CD4-positive, alpha-beta T cell treated with Interleukin-2 at 100 ng/mL for 4 hours (primary cell): ENCODE measurements around the gene ADAM15.

Experiments used
- DNase-seq: peaks from one replicate; pipeline ENCODE4 v3.0.0-alpha.2; 2020; ENCODE audit warnings: low spot score

The ADAM15 gene

DNA sequence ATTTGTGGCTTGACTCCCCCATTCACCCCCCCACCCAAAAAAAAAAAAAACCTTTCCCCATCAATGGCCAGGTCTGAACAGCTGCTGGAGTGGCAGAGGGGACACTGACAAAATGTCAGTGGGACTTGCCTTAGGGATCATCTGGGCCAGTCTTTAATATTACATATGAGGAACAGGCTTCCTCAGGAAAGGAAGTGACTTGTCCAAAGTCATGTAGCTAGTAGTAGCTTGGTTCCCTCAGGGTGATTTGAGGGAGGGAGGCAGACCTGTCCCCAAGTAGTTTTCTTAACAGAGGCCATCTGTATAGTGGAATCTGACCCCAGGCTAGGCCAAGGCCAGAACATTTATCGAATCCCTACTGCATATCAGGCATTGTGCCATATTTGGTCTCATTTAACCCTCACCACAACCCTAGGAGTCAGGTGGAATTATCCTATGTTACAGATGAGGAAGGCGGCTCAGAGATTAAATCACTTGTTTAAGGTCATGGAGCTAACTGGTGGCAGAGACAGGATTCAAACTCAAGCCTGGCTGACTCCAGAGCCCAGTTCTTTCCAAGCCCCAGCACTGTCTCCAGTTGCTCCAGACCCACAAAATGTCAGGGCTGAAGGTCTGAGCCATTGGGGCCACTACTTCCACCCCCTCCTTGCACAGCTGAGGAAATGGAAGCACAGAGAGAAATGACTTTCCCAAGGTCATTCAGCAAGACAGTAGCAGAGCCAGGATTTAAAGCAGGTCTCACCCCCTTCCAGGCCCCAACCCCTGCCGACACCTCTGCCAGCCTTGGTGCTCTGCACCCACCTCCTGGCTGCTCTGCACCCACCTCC, 38.1 kb upstream of the ADAM15 start:
- no peak for DNase-seq

DNA sequence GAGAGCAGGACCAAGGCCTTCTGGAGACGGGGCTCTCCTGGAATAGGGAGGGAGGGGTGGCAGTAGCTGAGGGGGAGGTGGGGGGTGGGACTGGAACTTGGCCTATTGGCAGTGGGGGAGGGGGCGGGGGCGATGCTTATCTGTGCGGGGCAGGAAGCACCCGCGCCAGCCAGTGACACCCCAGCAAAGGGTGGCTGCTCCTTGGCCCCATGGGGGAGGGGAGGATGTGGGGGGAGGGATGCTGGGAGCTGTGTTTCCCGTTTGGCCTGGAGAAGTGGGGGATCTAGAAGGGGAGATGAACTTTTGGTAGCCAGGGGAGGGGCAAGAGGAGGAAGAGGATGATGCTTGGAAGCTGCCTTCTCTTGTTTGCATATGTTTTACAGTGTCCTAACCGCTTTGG, 37.5 kb upstream of the ADAM15 start:
- peak; percentile 30 for DNase-seq

GRCh38 chr1:155014709-155015508, 36.2 kb upstream of the ADAM15 start:
- no peak for DNase-seq

GRCh38 chr1:155015527-155016230, 35.4 kb upstream of the ADAM15 start:
- DNase-seq, result no peak

DNA sequence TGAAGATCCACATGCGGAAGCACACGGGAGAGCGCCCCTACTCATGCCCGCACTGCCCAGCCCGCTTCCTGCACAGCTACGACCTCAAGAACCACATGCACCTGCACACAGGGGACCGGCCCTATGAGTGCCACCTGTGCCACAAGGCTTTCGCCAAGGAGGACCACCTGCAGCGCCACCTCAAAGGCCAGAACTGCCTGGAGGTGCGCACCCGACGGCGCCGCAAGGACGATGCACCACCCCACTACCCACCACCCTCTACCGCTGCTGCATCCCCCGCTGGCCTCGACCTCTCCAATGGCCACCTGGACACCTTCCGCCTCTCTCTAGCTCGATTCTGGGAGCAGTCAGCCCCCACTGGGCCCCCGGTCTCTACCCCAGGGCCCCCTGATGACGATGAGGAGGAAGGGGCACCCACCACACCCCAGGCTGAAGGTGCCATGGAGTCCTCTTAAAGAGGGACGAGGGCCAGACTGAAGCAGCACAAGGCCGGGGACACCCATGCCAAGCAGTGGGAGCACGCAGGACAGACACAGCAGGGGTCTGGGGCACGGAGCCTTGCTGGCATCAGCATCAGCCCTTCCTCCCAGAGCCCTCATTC, 34.8 kb upstream of the ADAM15 start:
- no peak for DNase-seq

GRCh38 chr1:155017041-155017945, 33.8 kb upstream of the ADAM15 start:
- DNase-seq, result peak; percentile 92

DNA sequence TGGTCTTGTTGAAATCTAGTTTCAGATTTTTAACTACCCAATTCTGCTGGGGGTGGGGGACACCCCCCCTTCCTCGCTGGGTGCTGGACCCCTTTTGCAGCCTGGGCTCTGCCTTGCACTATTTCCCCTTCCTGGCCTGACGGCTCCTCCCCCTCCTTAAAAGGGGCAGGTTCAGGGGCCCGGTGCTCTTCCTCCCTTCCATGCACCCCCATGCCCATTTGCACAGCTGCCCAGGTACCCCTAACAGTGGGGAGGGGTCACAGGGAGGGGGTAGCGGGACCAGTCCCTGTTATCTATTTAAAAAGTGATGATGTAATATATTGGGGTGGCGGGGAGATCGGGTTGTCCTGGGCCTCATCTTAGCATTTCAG, 33.2 kb upstream of the ADAM15 start:
- no peak for DNase-seq

DNA sequence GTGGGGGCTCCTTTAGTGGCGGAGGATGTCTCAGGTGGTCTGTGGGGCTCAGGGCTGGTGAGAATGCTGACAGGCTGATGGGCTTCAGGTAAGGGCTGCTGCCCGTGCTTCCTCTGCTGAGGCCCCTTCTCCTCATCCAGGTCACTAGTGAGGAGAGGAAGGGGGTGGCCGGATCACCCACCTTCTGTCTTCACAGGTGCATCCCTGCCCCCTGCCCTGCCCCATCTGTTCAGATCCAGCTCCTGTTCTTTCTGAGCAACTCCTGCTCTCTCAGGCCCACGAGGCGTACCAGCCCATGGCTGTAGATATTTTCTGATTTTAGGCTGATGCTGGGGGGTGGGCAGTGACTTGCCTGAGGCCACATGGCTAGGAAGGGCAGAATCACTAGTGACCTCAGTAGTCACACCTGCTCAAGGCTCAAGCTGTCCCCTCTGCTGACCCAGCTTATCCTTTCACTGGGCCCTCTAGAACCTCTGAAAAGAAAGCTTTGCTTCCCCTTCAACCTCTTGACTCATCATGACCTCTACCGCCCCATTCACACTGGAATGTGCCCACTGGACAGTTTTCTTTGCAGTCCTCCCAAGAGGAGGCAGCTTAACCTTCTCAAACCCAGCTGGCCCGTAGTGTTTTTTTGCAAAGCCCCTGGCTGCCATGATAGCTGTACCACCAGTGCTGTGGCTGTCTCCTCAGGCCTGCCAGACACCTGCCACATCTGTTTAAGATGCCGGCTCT, 32.3 kb upstream of the ADAM15 start:
- DNase-seq, result no peak

DNA sequence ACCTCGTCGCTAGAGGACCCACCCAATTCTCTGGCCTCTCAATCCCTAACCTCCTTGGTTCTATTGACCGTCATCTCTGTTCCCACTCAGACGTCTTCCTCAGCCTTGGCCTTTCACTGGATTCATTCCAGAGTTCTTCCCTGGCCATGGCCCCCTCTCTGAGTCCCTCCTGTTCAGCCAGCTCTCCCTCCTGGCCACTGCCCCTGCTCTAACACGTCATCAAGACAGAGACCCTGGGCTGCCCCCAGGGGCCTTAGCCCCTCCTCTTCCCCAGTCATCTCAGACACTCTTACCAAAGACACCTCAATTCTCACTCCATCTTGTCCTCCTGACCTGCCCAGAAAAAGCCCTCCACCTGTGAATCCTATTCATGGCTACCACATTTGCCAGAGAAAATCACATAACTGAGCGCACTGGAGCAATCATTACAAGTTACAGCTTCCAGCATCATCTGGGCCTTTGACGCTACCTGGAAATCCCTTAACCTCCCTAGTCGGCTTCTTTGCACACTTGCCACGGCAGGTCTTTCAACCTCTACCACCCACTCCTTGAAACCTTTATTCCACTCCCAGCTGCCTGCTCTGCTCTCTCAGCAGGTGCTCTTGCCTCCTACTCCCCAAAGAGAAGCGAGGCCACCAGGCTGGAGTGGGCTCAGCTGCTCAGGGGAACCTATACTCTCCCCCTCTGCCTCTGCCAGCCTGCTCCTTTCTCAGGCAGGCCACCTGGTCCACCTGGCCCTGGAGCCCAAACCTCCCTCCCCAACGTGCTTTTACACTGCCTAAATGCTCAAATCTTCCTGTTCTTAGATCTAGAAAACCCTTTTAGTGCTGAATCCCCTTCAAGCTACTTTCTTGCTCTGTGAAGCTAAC, 31.5 kb upstream of the ADAM15 start:
- DNase-seq, result no peak

GRCh38 chr1:155022136-155022926, 28.8 kb upstream of the ADAM15 start:
- DNase-seq, result no peak

- no peak for DNase-seq
Observed at GRCh38 chr1:155022927-155023236, 28.2 kb upstream of the ADAM15 start.

GRCh38 chr1:155023627-155024026, 27.5 kb upstream of the ADAM15 start:
- DNase-seq, result no peak

DNA sequence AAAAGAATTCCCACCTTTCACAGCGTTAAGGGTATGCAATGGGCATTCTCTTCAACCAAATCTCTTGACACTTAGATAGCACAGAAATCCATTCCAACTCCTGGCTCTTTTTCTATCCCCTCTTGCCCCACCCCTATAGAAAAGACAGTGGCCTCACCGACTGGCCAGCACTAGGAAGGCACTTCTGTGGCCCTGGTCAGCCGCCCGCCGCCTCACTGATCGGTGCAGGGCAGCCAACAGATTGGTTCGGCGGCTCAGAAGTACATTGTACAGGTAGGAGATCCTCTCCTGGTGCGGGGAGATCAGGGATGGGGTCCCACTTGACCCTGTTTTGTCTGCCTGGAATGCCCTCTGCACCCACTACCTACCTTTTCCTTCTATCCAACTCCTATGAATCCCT, 26.8 kb upstream of the ADAM15 start:
- DNase-seq, result no peak

- DNase-seq, result no peak
Observed at GRCh38 chr1:155026154-155026553, 25.0 kb upstream of the ADAM15 start.

- no peak for DNase-seq
Observed at GRCh38 chr1:155026588-155026987, 24.5 kb upstream of the ADAM15 start.

GRCh38 chr1:155029513-155030242, 21.4 kb upstream of the ADAM15 start:
- no peak for DNase-seq

DNA sequence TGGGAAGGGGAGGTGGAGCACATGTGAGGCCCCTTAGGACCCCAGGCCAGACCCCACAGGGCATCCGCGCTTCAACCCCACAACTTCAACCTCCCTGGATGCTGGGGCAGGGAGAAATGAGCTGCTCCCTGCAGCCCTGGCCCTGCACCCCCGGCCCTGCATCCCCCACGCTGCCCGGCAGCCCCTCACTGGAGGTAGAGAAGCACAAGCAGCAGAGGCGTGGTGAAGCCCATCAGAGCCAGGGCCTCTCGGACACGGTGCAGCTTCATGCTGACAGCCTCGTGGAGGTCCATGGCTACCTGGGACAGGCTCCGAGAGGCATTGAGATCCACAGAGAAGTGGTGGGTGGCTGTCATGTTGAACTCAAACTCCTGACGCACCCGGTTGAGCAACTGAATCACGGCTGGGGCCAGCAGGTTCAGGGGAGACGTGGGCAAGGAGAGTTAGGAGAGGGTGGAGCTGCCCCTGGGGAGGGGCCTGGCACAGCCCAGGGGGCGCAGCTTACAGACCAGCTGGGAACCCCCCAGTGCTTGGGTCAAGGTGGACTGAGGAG, 20.8 kb upstream of the ADAM15 start:
- DNase-seq, result no peak

DNA sequence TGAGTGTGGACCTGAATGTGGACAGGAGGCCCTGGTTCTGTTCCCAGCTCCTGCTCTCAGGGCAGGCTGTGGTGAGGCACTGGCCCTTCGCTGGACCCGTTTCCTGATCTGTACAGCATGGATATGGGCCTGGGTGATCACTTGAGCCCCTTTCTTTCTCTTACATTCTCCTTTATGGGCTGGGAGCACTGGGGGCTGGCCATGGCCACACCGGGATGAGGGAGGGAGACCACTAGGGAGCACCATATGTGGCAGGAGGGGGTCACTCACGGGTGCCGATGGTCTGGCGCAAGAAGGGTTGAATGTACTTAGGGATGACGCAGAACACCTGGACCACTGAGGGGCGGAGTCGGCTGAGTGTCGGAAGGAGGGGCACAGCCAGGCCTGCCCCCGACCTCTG, 20.2 kb upstream of the ADAM15 start:
- no peak for DNase-seq
